HepG2 (cell line): ENCODE results near the gene PCP4L1. TPM values are rescaled to one million over a fixed set of nuclear protein-coding genes. Genes with fewer than 3 reads are reported as not detected.
A peak's percentile ranks its signal among the peaks of the same experiment; 100 is the strongest.

Source experiments
- EHMT2 ChIP-seq: fragments of 200-600 bp; sonication (generic); IDR thresholded peaks from 2 replicates; pipeline ENCODE4 v1.7.0; 2017; ENCODE audit warnings: antibody characterized with exemption, low read depth, low read length, borderline replicate concordance
- FUBP1 ChIP-seq: sonication (generic); formaldehyde crosslinking; IDR thresholded peaks from 2 replicates; pipeline ENCODE4 v1.5.1; 2020; ENCODE audit warnings: missing genetic modification reagents, mild to moderate bottlenecking, borderline replicate concordance
- GATAD1 ChIP-seq: IDR thresholded peaks from 2 replicates; pipeline ENCODE4 v1.6.1; 2016; ENCODE audit warnings: missing genetic modification reagents, missing compliant biosample characterization
- HHEX ChIP-seq: IDR thresholded peaks from 2 replicates; pipeline ENCODE4 v1.6.1; 2016; ENCODE audit warnings: control low read depth
- KDM5B ChIP-seq: sonication (generic); formaldehyde crosslinking; IDR thresholded peaks from 2 replicates; pipeline ENCODE4 v1.4.0; 2020; ENCODE audit warnings: missing genetic modification reagents, mild to moderate bottlenecking, borderline replicate concordance
- POLR2G ChIP-seq: fragments of 200-400 bp; formaldehyde crosslinking; IDR thresholded peaks from 2 replicates; pipeline ENCODE4 v1.6.1; 2018; ENCODE audit warnings: mild to moderate bottlenecking, low read depth, low read length, moderate library complexity
- RFX5 ChIP-seq: IDR thresholded peaks from 2 replicates; pipeline ENCODE4 v1.6.1; 2011; ENCODE audit warnings: low read depth, low read length, improper control_type of control experiment
- SALL1 ChIP-seq: sonication (generic); formaldehyde crosslinking; IDR thresholded peaks from 2 replicates; pipeline ENCODE4 v1.8.0; 2022; ENCODE audit warnings: mild to moderate bottlenecking, missing genetic modification reagents
- SKI ChIP-seq: fragments of 450-650 bp; IDR thresholded peaks from one replicate; pipeline ENCODE4 v1.6.1; 2018; ENCODE audit warnings: mild to moderate bottlenecking; ENCODE audit not compliant: partially characterized antibody
- SOX13 ChIP-seq, 3 experiments: fragments of 450-650 bp in 1 of 3; sonication (generic) in 1 of 3; formaldehyde crosslinking in 1 of 3; IDR thresholded peaks in 2 of 3; conservative IDR thresholded peaks in 1 of 3; 2 replicates each; pipeline versions ENCODE4 v1.5.0 to v1.6.1; 2016 to 2020; ENCODE audit warnings: antibody characterized with exemption in 1 of 3, mild to moderate bottlenecking in 1 of 3, missing compliant biosample characterization in 1 of 3, missing genetic modification reagents in 1 of 3, moderate library complexity in 1 of 3
- TBX3 ChIP-seq: fragments of 450-650 bp; IDR thresholded peaks from 2 replicates; pipeline ENCODE4 v1.6.1; 2017; ENCODE audit warnings: antibody characterized with exemption, mild to moderate bottlenecking, inconsistent platforms, borderline replicate concordance
- ZNF329 ChIP-seq: sonication (generic); formaldehyde crosslinking; IDR thresholded peaks from 2 replicates; pipeline ENCODE4 v1.9.0; 2021; ENCODE audit warnings: low read depth, mild to moderate bottlenecking, missing genetic modification reagents
- ZNF354B ChIP-seq: sonication (generic); formaldehyde crosslinking; IDR thresholded peaks from 2 replicates; pipeline ENCODE4 v1.8.0; 2022; ENCODE audit warnings: mild to moderate bottlenecking, missing genetic modification reagents
- ZNF441 ChIP-seq: sonication (generic); formaldehyde crosslinking; IDR thresholded peaks from 2 replicates; pipeline ENCODE4 v1.7.0; 2021; ENCODE audit warnings: missing genetic modification reagents, borderline replicate concordance
- ZNF569 ChIP-seq: sonication (generic); formaldehyde crosslinking; IDR thresholded peaks from 2 replicates; pipeline ENCODE4 v1.5.0; 2020; ENCODE audit warnings: mild to moderate bottlenecking, missing genetic modification reagents, moderate library complexity, borderline replicate concordance
- ZNF883 ChIP-seq: sonication (generic); formaldehyde crosslinking; IDR thresholded peaks from 2 replicates; pipeline ENCODE4 v1.5.1; 2020; ENCODE audit warnings: mild to moderate bottlenecking, missing genetic modification reagents; ENCODE audit errors: not compliant biosample characterization
- ZSCAN12 ChIP-seq: sonication (generic); formaldehyde crosslinking; IDR thresholded peaks from 2 replicates; pipeline ENCODE4 v1.9.0; 2021; ENCODE audit warnings: mild to moderate bottlenecking, missing genetic modification reagents
- ZSCAN31 ChIP-seq: sonication (generic); formaldehyde crosslinking; IDR thresholded peaks from 2 replicates; pipeline ENCODE4 v1.5.0; 2020; ENCODE audit warnings: low read depth, mild to moderate bottlenecking, missing genetic modification reagents
- polyA plus RNA-seq, 8 experiments: library from polyadenylated mRNA; depleted of rRNA in 3 of 8; stranded (reverse) in 7 of 8; unstranded in 1 of 8; fragments of >200 nt; fragmentation: Illumina TruSeq in 4 of 8; extraction: Trizol in 4 of 8; gene quantifications; 2 replicates each; pipeline versions ENCODE4 v1.2.1 to v1.2.3, GENCODE V29; 2011 to 2016; ENCODE audit warnings: low read depth in 4 of 8, missing spikeins in 1 of 8, mixed read lengths in 1 of 8; ENCODE audit not compliant: insufficient read depth in 1 of 8
- total RNA-seq, 5 experiments: library from RNA; depleted of rRNA; stranded (reverse); fragments of >200 nt; fragmentation: Illumina TruSeq; extraction: Trizol; gene quantifications; 2 replicates each; pipeline ENCODE4 v1.2.3, GENCODE V29; 2016; ENCODE audit warnings: low read depth in 1 of 5
- TF ChIP-seq, protein P1 (sequence below): sonication (generic); formaldehyde crosslinking; IDR thresholded peaks from 2 replicates; pipeline ENCODE4 v1.8.0; 2023; ENCODE audit warnings: mild to moderate bottlenecking, missing genetic modification reagents
- TF ChIP-seq, protein P2 (sequence below): sonication (generic); formaldehyde crosslinking; IDR thresholded peaks from 2 replicates; pipeline ENCODE4 v1.5.1; 2020; ENCODE audit warnings: missing genetic modification reagents, mild to moderate bottlenecking, borderline replicate concordance
- TF ChIP-seq, protein P3 (sequence below): sonication (generic); formaldehyde crosslinking; IDR thresholded peaks from 2 replicates; pipeline ENCODE4 v1.4.0; 2020; ENCODE audit warnings: missing genetic modification reagents
- TF ChIP-seq, protein P4 (sequence below): sonication (generic); formaldehyde crosslinking; IDR thresholded peaks from 2 replicates; pipeline ENCODE4 v1.5.1; 2020; ENCODE audit warnings: missing genetic modification reagents, mild to moderate bottlenecking, borderline replicate concordance

The PCP4L1 gene
- total and polyA plus RNA-seq, 2 of the 13 experiments (the other 11 are each of a cell fraction or from before 2014, with no cell fraction given): 0.28 TPM; not detected in 1

- TF ChIP-seq, protein P1, sequence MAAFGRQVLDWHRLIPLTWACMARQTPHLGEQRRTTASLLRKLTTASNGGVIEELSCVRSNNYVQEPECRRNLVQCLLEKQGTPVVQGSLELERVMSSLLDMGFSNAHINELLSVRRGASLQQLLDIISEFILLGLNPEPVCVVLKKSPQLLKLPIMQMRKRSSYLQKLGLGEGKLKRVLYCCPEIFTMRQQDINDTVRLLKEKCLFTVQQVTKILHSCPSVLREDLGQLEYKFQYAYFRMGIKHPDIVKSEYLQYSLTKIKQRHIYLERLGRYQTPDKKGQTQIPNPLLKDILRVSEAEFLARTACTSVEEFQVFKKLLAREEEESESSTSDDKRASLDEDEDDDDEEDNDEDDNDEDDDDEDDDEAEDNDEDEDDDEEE (CRISPR knock-in tag): 0 out of 2 replicates have a peak, but pooled peaks have one; percentile 12
- TF ChIP-seq ZNF354B (CRISPR knock-in tag) (no peak), ZNF329 (0 out of 2 replicates have a peak, but pooled peaks have one; percentile 5), SKI (peak; percentile 31), ZSCAN31 (CRISPR knock-in tag) (no peak; the same call in 1 of the 2 replicates), TBX3 (peak; percentile 33; the same call in 1 of the 2 replicates), RFX5 (no peak), ZSCAN12 (CRISPR knock-in tag) (no peak), SALL1 (CRISPR knock-in tag) (peak; percentile 70), SOX13 (IDR thresholded peaks at IDR 0.05) (peak; percentile 79; the same call in 1 of the 2 replicates), SOX13 (CRISPR knock-in tag; conservative IDR thresholded peaks at IDR 0.05 in 1 of 2, IDR thresholded peaks at IDR 0.05 in 1 of 2) (peak in 1 of 2 experiments; percentile 90; a peak in 2 of 4 replicates), ZNF569 (no peak), POLR2G (peak; percentile 57; the same call in 1 of the 2 replicates), HHEX (CRISPR knock-in tag) (peak; percentile 87), EHMT2 (peak; percentile 82), GATAD1 (CRISPR knock-in tag) (peak; percentile 41; the same call in 1 of the 2 replicates), ZNF441 (CRISPR knock-in tag) (0 out of 2 replicates have a peak, but pooled peaks have one; percentile 18), FUBP1 (CRISPR knock-in tag) (no peak), KDM5B (no peak), ZNF883 (CRISPR knock-in tag) (no peak)
- TF ChIP-seq, protein P2, sequence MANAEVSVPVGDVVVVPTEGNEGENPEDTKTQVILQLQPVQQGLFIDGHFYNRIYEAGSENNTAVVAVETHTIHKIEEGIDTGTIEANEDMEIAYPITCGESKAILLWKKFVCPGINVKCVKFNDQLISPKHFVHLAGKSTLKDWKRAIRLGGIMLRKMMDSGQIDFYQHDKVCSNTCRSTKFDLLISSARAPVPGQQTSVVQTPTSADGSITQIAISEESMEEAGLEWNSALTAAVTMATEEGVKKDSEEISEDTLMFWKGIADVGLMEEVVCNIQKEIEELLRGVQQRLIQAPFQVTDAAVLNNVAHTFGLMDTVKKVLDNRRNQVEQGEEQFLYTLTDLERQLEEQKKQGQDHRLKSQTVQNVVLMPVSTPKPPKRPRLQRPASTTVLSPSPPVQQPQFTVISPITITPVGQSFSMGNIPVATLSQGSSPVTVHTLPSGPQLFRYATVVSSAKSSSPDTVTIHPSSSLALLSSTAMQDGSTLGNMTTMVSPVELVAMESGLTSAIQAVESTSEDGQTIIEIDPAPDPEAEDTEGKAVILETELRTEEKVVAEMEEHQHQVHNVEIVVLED (CRISPR knock-in tag): peak; percentile 18; the same call in 1 of the 2 replicates
- TF ChIP-seq, protein P3, sequence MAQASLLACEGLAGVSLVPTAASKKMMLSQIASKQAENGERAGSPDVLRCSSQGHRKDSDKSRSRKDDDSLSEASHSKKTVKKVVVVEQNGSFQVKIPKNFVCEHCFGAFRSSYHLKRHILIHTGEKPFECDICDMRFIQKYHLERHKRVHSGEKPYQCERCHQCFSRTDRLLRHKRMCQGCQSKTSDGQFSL: no peak
- TF ChIP-seq, protein P4, sequence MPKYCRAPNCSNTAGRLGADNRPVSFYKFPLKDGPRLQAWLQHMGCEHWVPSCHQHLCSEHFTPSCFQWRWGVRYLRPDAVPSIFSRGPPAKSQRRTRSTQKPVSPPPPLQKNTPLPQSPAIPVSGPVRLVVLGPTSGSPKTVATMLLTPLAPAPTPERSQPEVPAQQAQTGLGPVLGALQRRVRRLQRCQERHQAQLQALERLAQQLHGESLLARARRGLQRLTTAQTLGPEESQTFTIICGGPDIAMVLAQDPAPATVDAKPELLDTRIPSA: no peak
Observed at GRCh38 chr1:161223805-161224694, 34.5 kb upstream of the PCP4L1 start (continued).
